ENCODE data around the gene CDADC1.

The CDADC1 gene

DNA sequence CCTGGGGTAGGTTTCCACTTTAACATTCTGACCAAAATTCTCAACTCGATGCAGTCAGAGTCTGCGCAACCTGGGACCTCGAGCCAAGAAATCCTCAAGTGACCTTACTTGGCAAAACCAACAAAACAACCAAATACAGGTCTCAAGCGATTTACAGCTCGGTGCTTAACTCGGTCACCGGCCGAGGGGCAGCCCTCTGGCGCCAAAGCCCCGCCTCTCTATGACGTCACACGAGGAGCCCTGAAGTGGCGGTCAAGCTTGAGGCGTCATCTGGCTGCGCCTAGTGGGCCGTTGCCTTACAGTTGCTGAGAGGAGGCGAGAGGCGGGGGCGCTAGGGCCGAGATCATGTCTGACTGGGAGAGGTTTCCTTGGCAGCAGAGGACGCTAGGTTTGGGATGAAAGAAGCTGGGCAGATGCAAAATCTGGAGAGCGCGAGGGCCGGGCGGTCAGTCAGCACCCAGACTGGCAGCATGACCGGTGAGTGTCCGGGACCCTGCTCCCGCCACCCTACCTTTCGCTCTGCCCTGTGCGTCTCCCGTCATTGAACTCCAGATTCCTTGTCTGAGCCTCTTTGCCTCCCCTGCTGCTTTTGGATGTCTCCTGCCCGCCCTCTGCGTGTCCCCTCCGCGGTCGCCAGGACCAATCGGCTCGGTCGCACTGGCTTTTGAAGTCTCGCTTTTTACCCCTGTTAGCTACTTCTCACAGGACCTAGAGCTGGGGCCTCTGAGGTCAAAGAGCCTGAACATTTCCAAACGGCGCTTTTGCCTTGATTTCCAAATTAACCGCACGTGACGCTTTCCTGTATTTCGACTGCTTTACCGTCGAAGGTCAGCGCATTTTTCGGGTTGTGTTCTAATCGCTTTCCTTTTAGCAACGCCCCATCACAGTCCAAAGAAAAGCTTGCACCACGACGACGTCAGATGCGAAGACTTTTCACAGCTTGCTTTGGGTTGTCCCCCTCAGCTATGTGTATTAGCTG, at the start of gene CDADC1:
Gene CDADC1, plus strand, starts transcription at position 283 of the 979 bp plus-strand sequence. Its CDS starts 113 bp downstream, at position 396.
- H3K27ac ChIP-seq: peak within 1 kb of the TSS; percentile 89 to 94
- peak; percentile 99 for DNase-seq (ENCODE audit: low spot score)
- TF ChIP-seq, protein P1, sequence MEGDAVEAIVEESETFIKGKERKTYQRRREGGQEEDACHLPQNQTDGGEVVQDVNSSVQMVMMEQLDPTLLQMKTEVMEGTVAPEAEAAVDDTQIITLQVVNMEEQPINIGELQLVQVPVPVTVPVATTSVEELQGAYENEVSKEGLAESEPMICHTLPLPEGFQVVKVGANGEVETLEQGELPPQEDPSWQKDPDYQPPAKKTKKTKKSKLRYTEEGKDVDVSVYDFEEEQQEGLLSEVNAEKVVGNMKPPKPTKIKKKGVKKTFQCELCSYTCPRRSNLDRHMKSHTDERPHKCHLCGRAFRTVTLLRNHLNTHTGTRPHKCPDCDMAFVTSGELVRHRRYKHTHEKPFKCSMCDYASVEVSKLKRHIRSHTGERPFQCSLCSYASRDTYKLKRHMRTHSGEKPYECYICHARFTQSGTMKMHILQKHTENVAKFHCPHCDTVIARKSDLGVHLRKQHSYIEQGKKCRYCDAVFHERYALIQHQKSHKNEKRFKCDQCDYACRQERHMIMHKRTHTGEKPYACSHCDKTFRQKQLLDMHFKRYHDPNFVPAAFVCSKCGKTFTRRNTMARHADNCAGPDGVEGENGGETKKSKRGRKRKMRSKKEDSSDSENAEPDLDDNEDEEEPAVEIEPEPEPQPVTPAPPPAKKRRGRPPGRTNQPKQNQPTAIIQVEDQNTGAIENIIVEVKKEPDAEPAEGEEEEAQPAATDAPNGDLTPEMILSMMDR (IDR thresholded peaks at IDR 0.05): no peak
- H3K4me3 ChIP-seq: peak within 1 kb of the TSS; percentile 84

DNA sequence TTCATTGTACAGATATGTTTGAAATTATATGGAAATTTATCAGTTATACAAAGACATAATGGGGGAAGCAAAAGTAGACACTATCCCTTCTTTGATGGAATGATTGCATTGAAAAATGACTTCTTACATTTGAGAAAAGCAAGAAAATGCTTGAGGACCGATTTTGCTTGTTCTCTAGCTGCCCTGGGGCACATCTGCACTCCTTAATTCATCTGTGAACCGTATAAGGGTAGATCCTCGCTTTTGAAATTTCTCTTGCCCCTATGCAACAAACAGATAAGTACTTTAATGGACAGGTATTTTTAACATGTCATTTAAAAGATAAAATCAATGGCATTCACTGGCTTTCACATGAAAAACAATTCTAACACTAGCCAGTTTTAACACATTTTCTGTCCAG, 41.1 kb upstream of the CDADC1 start:
- TF ChIP-seq, protein P1 (IDR thresholded peaks at IDR 0.05): no peak
- H3K27ac ChIP-seq: no peak overlapping the region
- DNase-seq (ENCODE audit: low spot score): no peak
- H3K4me3 ChIP-seq: no peak overlapping the region

DNA sequence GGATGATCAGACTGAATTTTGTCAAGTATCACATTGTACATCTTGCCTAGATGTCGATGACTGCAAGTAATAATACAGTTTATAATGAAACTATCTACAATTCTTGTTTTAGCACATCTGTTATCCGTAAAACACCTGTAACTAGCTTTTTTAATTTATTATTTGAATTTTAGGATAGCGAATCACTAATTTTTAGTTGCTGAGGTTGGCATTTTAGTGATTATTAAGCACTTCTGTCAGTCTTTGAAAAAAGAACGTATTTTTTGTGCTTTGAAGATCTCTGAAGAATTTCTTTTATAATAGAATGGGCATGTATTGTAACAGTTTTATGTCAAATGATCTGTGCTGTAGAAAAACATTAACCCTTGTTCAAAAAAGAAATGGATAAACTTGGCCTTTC, 39.1 kb upstream of the CDADC1 start:
- Histone ChIP-seq H3K4me3 (no peak overlapping the region), H3K27ac (no peak overlapping the region)
- no peak for DNase-seq (ENCODE audit: low spot score)
- TF ChIP-seq, protein P1 (IDR thresholded peaks at IDR 0.05): no peak

DNA sequence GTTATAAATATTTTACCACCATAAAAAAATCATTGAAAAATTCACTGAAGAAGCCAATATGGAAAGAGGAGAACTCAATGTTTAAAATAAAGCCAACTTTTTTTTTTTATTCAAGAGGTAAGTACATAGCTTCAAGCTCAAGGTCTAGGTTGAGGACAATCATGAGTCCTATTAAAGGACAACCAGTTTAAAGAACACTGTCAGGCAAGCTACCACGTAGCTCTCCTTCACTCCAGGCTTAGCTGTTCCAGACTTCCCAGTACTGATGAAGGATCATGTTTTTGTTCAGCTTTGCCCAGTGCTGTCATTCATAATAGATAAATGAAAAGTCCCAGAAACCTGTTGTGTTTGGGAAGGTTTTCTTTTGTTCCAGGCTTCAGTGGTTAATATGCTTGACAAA, 37.6 kb upstream of the CDADC1 start:
- no peak for DNase-seq (ENCODE audit: low spot score)
- no peak overlapping the region for H3K27ac ChIP-seq
- no peak overlapping the region for H3K4me3 ChIP-seq
- TF ChIP-seq, protein P1 (IDR thresholded peaks at IDR 0.05): no peak

DNA sequence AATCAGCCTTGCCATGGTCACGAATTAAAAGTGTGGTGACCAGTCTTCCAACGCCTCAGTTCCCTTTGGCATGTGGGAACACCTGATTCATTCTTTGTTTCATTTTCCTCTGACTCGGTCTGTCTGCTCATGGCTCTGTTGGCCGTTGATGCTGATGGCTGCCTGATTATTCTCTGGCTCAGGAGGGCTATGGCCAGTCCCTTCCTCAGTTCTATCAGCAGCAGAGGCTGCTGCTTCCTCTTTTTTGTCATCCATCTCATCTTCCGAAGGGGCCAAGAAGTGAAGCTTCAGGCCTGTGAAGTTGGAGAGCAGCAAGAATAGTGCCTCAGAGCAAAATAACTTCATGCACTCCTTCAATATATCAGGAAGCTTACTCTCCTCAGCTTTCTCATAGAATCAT, 37.1 kb upstream of the CDADC1 start:
- DNase-seq (ENCODE audit: low spot score): no peak
- TF ChIP-seq, protein P1 (IDR thresholded peaks at IDR 0.05): no peak
- no peak overlapping the region for H3K4me3 ChIP-seq
- H3K27ac ChIP-seq: no peak overlapping the region

DNA sequence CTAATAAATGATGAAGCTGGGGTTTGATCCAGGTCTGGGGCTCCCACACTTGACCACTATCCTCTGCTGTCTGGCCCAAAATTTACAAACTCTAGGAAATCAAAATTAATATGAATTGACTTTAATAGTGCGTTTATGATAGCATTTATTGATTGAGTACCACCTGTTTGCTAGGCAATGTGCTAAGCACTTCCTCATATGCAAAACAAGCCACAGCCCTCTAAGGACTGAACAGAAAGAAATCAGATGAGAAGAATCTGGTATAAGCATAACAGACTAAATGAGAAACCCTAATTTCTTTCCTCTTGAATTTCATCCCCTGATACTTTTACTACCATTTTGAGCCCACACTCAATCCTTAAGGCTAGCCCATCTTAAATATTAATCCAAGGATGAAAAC, 34.2 kb upstream of the CDADC1 start:
- DNase-seq (ENCODE audit: low spot score): no peak
- H3K27ac ChIP-seq: no peak overlapping the region
- no peak overlapping the region for H3K4me3 ChIP-seq
- TF ChIP-seq, protein P1 (IDR thresholded peaks at IDR 0.05): no peak

Measured in coronary artery (tissue), 2 donors.